Nephron (organoid): ENCODE measurements around the gene CTIF.
A peak's percentile ranks its signal among the peaks of the same experiment; 100 is the strongest.

Source experiments
- H3K27ac Mint-ChIP-seq, 3 experiments: 2 replicates each; pipeline ENCODE4 v1.8.0; 2020; ENCODE audit warnings: mixed read lengths in 3 of 3, mild to moderate bottlenecking in 2 of 3, moderate library complexity in 1 of 3
- H3K27me3 Mint-ChIP-seq: 2 replicates; pipeline ENCODE4 v1.8.0; 2021; ENCODE audit warnings: low read depth, mild to moderate bottlenecking, moderate library complexity, mixed read lengths
- H3K36me3 Mint-ChIP-seq: 2 replicates; pipeline ENCODE4 v1.8.0; 2020; ENCODE audit warnings: low read depth, mixed read lengths
- H3K4me1 Mint-ChIP-seq: 2 replicates; pipeline ENCODE4 v1.8.0; 2020; ENCODE audit warnings: mixed read lengths
- H3K4me3 Mint-ChIP-seq, 3 experiments: 2 replicates each; pipeline ENCODE4 v1.8.0; 2020; ENCODE audit warnings: mild to moderate bottlenecking in 3 of 3, mixed read lengths in 3 of 3, moderate library complexity in 2 of 3
- H3K9me3 Mint-ChIP-seq: 2 replicates; pipeline ENCODE4 v1.8.0; 2020; ENCODE audit warnings: mixed read lengths
- CTCF ChIP-seq, 3 experiments: fragments of 200-600 bp; sonication (generic); IDR thresholded peaks; one replicate each; pipeline ENCODE4 v1.5.0; 2021; ENCODE audit warnings: antibody characterized with exemption in 3 of 3; ENCODE audit not compliant: unreplicated experiment in 3 of 3

Gene CTIF

GRCh38 chr18:48624856-48625255 lies 86.0 kb downstream of the CTIF start:
- H3K27me3 Mint-ChIP-seq = no peaks in the 10 kb centered on the region
- peaks cover 51% of the 10 kb centered on the region for H3K4me1 Mint-ChIP-seq
- TF ChIP-seq CTCF (IDR thresholded peaks at IDR 0.05; ENCODE audit: unreplicated experiment in 3 of 3) = no peak
- H3K27ac Mint-ChIP-seq = peak overlapping the region in 1 of 3 experiments; percentile 32
- H3K36me3 Mint-ChIP-seq = peaks cover 21% of the 10 kb centered on the region
- no peaks in the 10 kb centered on the region for H3K9me3 Mint-ChIP-seq
- H3K4me3 Mint-ChIP-seq = no peak overlapping the region

- no peak overlapping the region for H3K4me3 Mint-ChIP-seq
- TF ChIP-seq CTCF (IDR thresholded peaks at IDR 0.05; ENCODE audit: unreplicated experiment in 3 of 3) = no peak
- peaks cover 18% of the 10 kb centered on the region for H3K36me3 Mint-ChIP-seq
- no peaks in the 10 kb centered on the region for H3K27me3 Mint-ChIP-seq
- H3K4me1 Mint-ChIP-seq = peaks cover 44% of the 10 kb centered on the region
- no peaks in the 10 kb centered on the region for H3K9me3 Mint-ChIP-seq
- H3K27ac Mint-ChIP-seq = no peak overlapping the region
Measured at GRCh38 chr18:48627216-48627615, 88.4 kb downstream of the CTIF start.

GRCh38 chr18:48629730-48630324 lies 91.0 kb downstream of the CTIF start:
- no peak for TF ChIP-seq CTCF (IDR thresholded peaks at IDR 0.05; ENCODE audit: unreplicated experiment in 3 of 3)
- peaks cover 24% of the 10 kb centered on the region for H3K4me1 Mint-ChIP-seq

GRCh38 chr18:48631851-48632250 lies 93.0 kb downstream of the CTIF start:
- Mint-ChIP-seq H3K9me3 (no peaks in the 10 kb centered on the region), H3K36me3 (peaks cover 18% of the 10 kb centered on the region), H3K4me3 (no peak overlapping the region), H3K27ac (no peak overlapping the region), H3K27me3 (no peaks in the 10 kb centered on the region), H3K4me1 (peaks cover 18% of the 10 kb centered on the region)
- TF ChIP-seq CTCF (IDR thresholded peaks at IDR 0.05; ENCODE audit: unreplicated experiment in 3 of 3) = no peak

More at GRCh38 chr18:48629730-48630324, 91.0 kb downstream of the CTIF start:
- H3K4me3 Mint-ChIP-seq = no peak overlapping the region
- H3K36me3 Mint-ChIP-seq = peaks cover 18% of the 10 kb centered on the region
- H3K27ac Mint-ChIP-seq = peak overlapping the region in 2 of 3 experiments; percentile 53 to 66
- H3K27me3 Mint-ChIP-seq = no peaks in the 10 kb centered on the region
- no peaks in the 10 kb centered on the region for H3K9me3 Mint-ChIP-seq

GRCh38 chr18:48632676-48633257 lies 93.9 kb downstream of the CTIF start:
- Mint-ChIP-seq H3K36me3 (peaks cover 14% of the 10 kb centered on the region), H3K9me3 (no peaks in the 10 kb centered on the region), H3K27me3 (no peaks in the 10 kb centered on the region), H3K4me3 (no peak overlapping the region), H3K27ac (no peak overlapping the region), H3K4me1 (peaks cover 22% of the 10 kb centered on the region)
- no peak for TF ChIP-seq CTCF (IDR thresholded peaks at IDR 0.05; ENCODE audit: unreplicated experiment in 3 of 3)

- Mint-ChIP-seq H3K4me3 (no peak overlapping the region), H3K27ac (no peak overlapping the region), H3K27me3 (no peaks in the 10 kb centered on the region), H3K36me3 (peaks cover 20% of the 10 kb centered on the region), H3K4me1 (peaks cover 32% of the 10 kb centered on the region), H3K9me3 (no peaks in the 10 kb centered on the region)
- no peak for TF ChIP-seq CTCF (IDR thresholded peaks at IDR 0.05; ENCODE audit: unreplicated experiment in 3 of 3)
Measured at GRCh38 chr18:48634491-48634890, 95.7 kb downstream of the CTIF start.
